HepG2 (cell line): Measurements from ENCODE around the gene PPP1R13B. TPM values are rescaled to one million over a fixed set of nuclear protein-coding genes. Genes with fewer than 3 reads are reported as not detected.

Source experiments
- ATAC-seq: fragments of 200-7000 bp; cut with Tn5 transposase; 3 replicates; pipeline ENCODE4 v1.9.1; 2020; ENCODE audit warnings: mild to moderate bottlenecking, moderate library complexity
- BruUV-seq: library from RNA; stranded (reverse); fragments of 400-500 nt; replicated peaks from 2 replicates; lab custom pipeline; 2021; lab: Mats Ljungman, UMichigan
- CTCF ChIA-PET: fragments of 300-600 bp; formaldehyde crosslinking; extraction: SDS; loops from one replicate; lab custom pipeline; 2021; ENCODE audit warnings: low total read pairs, inconsistent platforms, low intra/inter-chr PET ratio; lab: Yijun Ruan, JAX
- POLR2A ChIA-PET: fragments of 350-600 bp; sonication (Branson Sonifier 250); formaldehyde crosslinking; loops from one replicate; lab custom pipeline; 2020; ENCODE audit warnings: antibody characterized with exemption, inconsistent platforms; lab: Yijun Ruan, JAX
- DNase-seq: peaks from one replicate; pipeline ENCODE4 v3.0.0-alpha.2; 2015; ENCODE audit warnings: low spot score
- FAIRE-seq: peaks from 3 replicates; lab custom pipeline; 2011; peaks lifted over from hg19 to GRCh38; lab: Jason Lieb, UNC
- H2AFZ ChIP-seq: one replicate; pipeline ENCODE4 v1.6.1; 2011; ENCODE audit warnings: low read length, inconsistent platforms
- H3K27ac ChIP-seq: fragments of 300-600 bp; 3 replicates; pipeline ENCODE4 v1.8.0; 2011; ENCODE audit warnings: mixed run types, mild to moderate bottlenecking, mixed read lengths, low read length, inconsistent platforms; ENCODE audit not compliant: insufficient read depth; ENCODE audit errors: extremely low read length
- H3K27me3 ChIP-seq, 2 experiments: fragments of 200-600 bp in 1 of 2; 2 replicates in 1 of 2; 3 replicates in 1 of 2; pipeline versions ENCODE4 v1.6.0 to v1.8.0; 2011; ENCODE audit warnings: low read length in 2 of 2, mild to moderate bottlenecking in 2 of 2, moderate library complexity in 2 of 2, inconsistent platforms in 1 of 2; ENCODE audit not compliant: insufficient read depth in 2 of 2, control insufficient read depth in 1 of 2
- H3K36me3 ChIP-seq, 2 experiments: fragments of 200-600 bp in 1 of 2; replicated peaks in 1 of 2; 2 replicates in 1 of 2; 3 replicates in 1 of 2; pipeline versions ENCODE4 v1.5.1 to v1.8.0; 2011; ENCODE audit warnings: low read length in 2 of 2, inconsistent platforms in 1 of 2; ENCODE audit not compliant: insufficient read depth in 2 of 2, control insufficient read depth in 1 of 2
- H3K4me1 ChIP-seq: 2 replicates; pipeline ENCODE4 v1.5.1; 2012; ENCODE audit warnings: low read length, inconsistent platforms; ENCODE audit not compliant: insufficient read depth
- H3K4me2 ChIP-seq: 2 replicates; pipeline ENCODE4 v1.6.0; 2011; ENCODE audit warnings: low read depth, low read length, inconsistent platforms
- H3K4me3 ChIP-seq, 3 experiments: fragments of 200-600 bp in 1 of 3; sonication (generic), shearing (Covaris generic) in 1 of 3; replicated peaks in 1 of 3; 2 replicates each; pipeline ENCODE4 v1.5.1; 2011 to 2016; ENCODE audit warnings: low read length in 3 of 3, inconsistent platforms in 2 of 3, low read depth in 2 of 3, mild to moderate bottlenecking in 2 of 3, control low read depth in 1 of 3, mixed read lengths in 1 of 3; ENCODE audit not compliant: insufficient read depth in 1 of 3
- H3K79me2 ChIP-seq: one replicate; pipeline ENCODE4 v1.6.1; 2011; ENCODE audit warnings: low read length, inconsistent platforms; ENCODE audit not compliant: insufficient read depth
- H3K9ac ChIP-seq: 2 replicates; pipeline ENCODE4 v1.6.0; 2011; ENCODE audit warnings: mild to moderate bottlenecking, low read depth, low read length, inconsistent platforms; ENCODE audit not compliant: insufficient read depth
- H3K9me3 ChIP-seq: 2 replicates; pipeline ENCODE4 v1.5.1; 2012; ENCODE audit warnings: mild to moderate bottlenecking, low read length
- H4K20me1 ChIP-seq: 2 replicates; pipeline ENCODE4 v1.6.0; 2011; ENCODE audit warnings: inconsistent platforms, mild to moderate bottlenecking, low read length, moderate library complexity; ENCODE audit not compliant: insufficient read depth
- AFF4 ChIP-seq: sonication (generic); formaldehyde crosslinking; IDR thresholded peaks from 2 replicates; pipeline ENCODE4 v1.4.0; 2020; ENCODE audit warnings: missing genetic modification reagents
- AHDC1 ChIP-seq: sonication (generic); formaldehyde crosslinking; IDR thresholded peaks from 2 replicates; pipeline ENCODE4 v1.5.1; 2020; ENCODE audit warnings: mild to moderate bottlenecking, missing genetic modification reagents, borderline replicate concordance
- ATF5 ChIP-seq: sonication (generic); formaldehyde crosslinking; IDR thresholded peaks from 2 replicates; pipeline ENCODE4 v1.4.0; 2020; ENCODE audit warnings: mild to moderate bottlenecking, low read depth, missing genetic modification reagents
- DNMT3B ChIP-seq: conservative IDR thresholded peaks from 2 replicates; pipeline ENCODE4 v1.6.1; 2016; ENCODE audit warnings: missing biosample characterization, control low read depth
- EZH2 ChIP-seq: conservative IDR thresholded peaks from 2 replicates; pipeline ENCODE4 v1.6.1; 2012; ENCODE audit warnings: mild to moderate bottlenecking, low read depth, low read length, moderate library complexity
- IRF2 ChIP-seq: IDR thresholded peaks from 2 replicates; pipeline ENCODE4 v1.6.1; 2018; ENCODE audit warnings: missing genetic modification reagents, missing compliant biosample characterization
- MIXL1 ChIP-seq: IDR thresholded peaks from 2 replicates; pipeline ENCODE4 v1.6.1; 2016
- YEATS4 ChIP-seq: sonication (generic); formaldehyde crosslinking; IDR thresholded peaks from 2 replicates; pipeline ENCODE4 v1.4.0; 2020; ENCODE audit warnings: missing genetic modification reagents, borderline replicate concordance
- ZNF275 ChIP-seq: sonication (generic); formaldehyde crosslinking; IDR thresholded peaks from 2 replicates; pipeline ENCODE4 v1.8.0; 2022; ENCODE audit warnings: missing genetic modification reagents, mild to moderate bottlenecking, inconsistent platforms, borderline replicate concordance
- ZNF430 ChIP-seq: sonication (generic); formaldehyde crosslinking; IDR thresholded peaks from 2 replicates; pipeline ENCODE4 v1.9.0; 2021; ENCODE audit warnings: mild to moderate bottlenecking, missing genetic modification reagents
- ZNF549 ChIP-seq: sonication (generic); formaldehyde crosslinking; IDR thresholded peaks from 2 replicates; pipeline ENCODE4 v1.5.0; 2020; ENCODE audit warnings: missing genetic modification reagents
- ZNF800 ChIP-seq: sonication (generic); formaldehyde crosslinking; IDR thresholded peaks from 2 replicates; pipeline ENCODE4 v1.4.0; 2020; ENCODE audit warnings: missing genetic modification reagents
- WGBS: methylation state at CpG from one replicate; pipeline ENCODE4 v1.1.6; 2017; ENCODE audit warnings: low lambda C conversion rate; 5-methylcytosine and 5-hydroxymethylcytosine counted together
- in situ Hi-C: cut with HindIII; loops from 2 replicates; pipeline ENCODE4 v1.10.0; 2017; ENCODE audit warnings: low pct_unique_long_range_greater_than_20kb; ENCODE audit not compliant: extremely low pct_ligation_motif_present
- intact Hi-C: fragments of 100-400 bp; cut with micrococcal nuclease; formaldehyde crosslinking; loops from one replicate; pipeline ENCODE4 v1.10.0; 2022; ENCODE audit not compliant: unreplicated experiment
- polyA plus RNA-seq, 8 experiments: library from polyadenylated mRNA; depleted of rRNA in 3 of 8; stranded (reverse) in 7 of 8; unstranded in 1 of 8; fragments of >200 nt; fragmentation: Illumina TruSeq in 4 of 8; extraction: Trizol in 4 of 8; gene quantifications; 2 replicates each; pipeline versions ENCODE4 v1.2.1 to v1.2.3, GENCODE V29; 2011 to 2016; ENCODE audit warnings: low read depth in 4 of 8, missing spikeins in 1 of 8, mixed read lengths in 1 of 8; ENCODE audit not compliant: insufficient read depth in 1 of 8
- total RNA-seq, 5 experiments: library from RNA; depleted of rRNA; stranded (reverse); fragments of >200 nt; fragmentation: Illumina TruSeq; extraction: Trizol; gene quantifications; 2 replicates each; pipeline ENCODE4 v1.2.3, GENCODE V29; 2016; ENCODE audit warnings: low read depth in 1 of 5

Gene PPP1R13B
- total and polyA plus RNA-seq, 2 of the 13 experiments (the other 11 are each of a cell fraction or from before 2014, with no cell fraction given), result 4.6 to 9.4 TPM

- no peak overlapping the region for H3K4me2 ChIP-seq
- peaks cover 20% of the 10 kb centered on the region for H3K79me2 ChIP-seq
- H4K20me1 ChIP-seq, result no peaks in the 10 kb centered on the region
- H3K36me3 ChIP-seq, result peaks cover 17 to 46% of the 10 kb centered on the region in 2 experiments
- no peak overlapping the region for H3K27ac ChIP-seq
- no peak overlapping the region for H2AFZ ChIP-seq
- in situ Hi-C loops (no loop called here), intact Hi-C loops (no loop called here)
- DNase-seq (no peak), FAIRE-seq (no peak), ATAC-seq (no peak)
- no peaks in the 10 kb centered on the region for H3K27me3 ChIP-seq
- no TSS peak for BruUV-seq
- H3K9me3 ChIP-seq, result no peaks in the 10 kb centered on the region
- ChIA-PET CTCF (no interaction called here), POLR2A (no interaction called here)
- H3K4me1 ChIP-seq, result no peaks in the 10 kb centered on the region
- H3K4me3 ChIP-seq, result no peak overlapping the region
- no peak overlapping the region for H3K9ac ChIP-seq
- WGBS, result 96% methylated on average over 7 of the region's 19 CpGs
- TF ChIP-seq ATF5 (CRISPR knock-in tag), result no peak
- no peak for TF ChIP-seq EZH2
- TF ChIP-seq ZNF430 (CRISPR knock-in tag), result no peak
- TF ChIP-seq YEATS4, result no peak
- no peak for TF ChIP-seq AHDC1 (CRISPR knock-in tag)
- TF ChIP-seq DNMT3B (CRISPR knock-in tag), result no peak
- no peak for TF ChIP-seq IRF2 (CRISPR knock-in tag)
- TF ChIP-seq ZNF275 (CRISPR knock-in tag), result no peak
- TF ChIP-seq MIXL1, result no peak
- no peak for TF ChIP-seq AFF4 (CRISPR knock-in tag)
- TF ChIP-seq ZNF800 (CRISPR knock-in tag), result no peak
- no peak for TF ChIP-seq ZNF549
These were observed 119.2 kb downstream of the PPP1R13B start for GRCh38 chr14:103728141-103728540.
